GM12878 (cell line): Measurements from ENCODE around the gene MFSD12. TPM values are rescaled to one million over a fixed set of nuclear protein-coding genes. Genes with fewer than 3 reads are reported as not detected.

Source experiments
- ATAC-seq: fragments of 200-7000 bp; cut with Tn5 transposase; 3 replicates; pipeline ENCODE4 v1.9.1; 2020; ENCODE audit warnings: mild to moderate bottlenecking, moderate library complexity
- BruUV-seq: library from RNA; stranded (reverse); fragments of 400-500 nt; replicated peaks from 2 replicates; lab custom pipeline; 2021; lab: Mats Ljungman, UMichigan
- CTCF ChIA-PET: fragments of 300-600 bp; sonication (Branson Sonifier 250); formaldehyde crosslinking; extraction: SDS; loops from one replicate; lab custom pipeline; 2021; ENCODE audit warnings: inconsistent platforms; lab: Yijun Ruan, JAX
- POLR2A ChIA-PET: fragments of 350-600 bp; formaldehyde crosslinking; extraction: SDS; loops from one replicate; lab custom pipeline; 2021; ENCODE audit warnings: inconsistent platforms; lab: Charles Lee
- RAD21 ChIA-PET: fragments of 300-600 bp; sonication (Branson Sonifier 250); formaldehyde crosslinking; loops from one replicate; lab custom pipeline; 2023; ENCODE audit warnings: antibody characterized with exemption; ENCODE audit not compliant: unreplicated experiment; lab: Charles Lee
- SMC1A ChIA-PET: fragments of 300-600 bp; sonication (Branson Sonifier 250); formaldehyde crosslinking; loops from one replicate; lab custom pipeline; 2023; ENCODE audit not compliant: unreplicated experiment, uncharacterized antibody; lab: Charles Lee
- DNase-seq: peaks from one replicate; pipeline ENCODE4 v3.0.0-alpha.2; 2011; ENCODE audit warnings: low read depth, low spot score
- FAIRE-seq: peaks from 3 replicates; lab custom pipeline; 2011; peaks lifted over from hg19 to GRCh38; lab: Jason Lieb, UNC
- H2AFZ ChIP-seq: 2 replicates; pipeline ENCODE4 v1.6.0; 2011; ENCODE audit warnings: low read depth, low read length, control low read depth; ENCODE audit not compliant: control insufficient read depth
- H3K27ac ChIP-seq: 2 replicates; pipeline ENCODE4 v1.5.1; 2011; ENCODE audit warnings: control low read depth; ENCODE audit not compliant: control insufficient read depth, insufficient read depth
- H3K27me3 ChIP-seq, 2 experiments: replicated peaks in 1 of 2; 2 replicates each; pipeline versions ENCODE4 v1.6.0 to v1.6.1; 2011; ENCODE audit warnings: low read length in 1 of 2; ENCODE audit not compliant: control insufficient read depth in 2 of 2, insufficient read depth in 2 of 2
- H3K36me3 ChIP-seq, 2 experiments: 2 replicates each; pipeline ENCODE4 v1.5.1; 2011; ENCODE audit warnings: low read length in 1 of 2; ENCODE audit not compliant: control insufficient read depth in 2 of 2, insufficient read depth in 2 of 2
- H3K4me1 ChIP-seq: 2 replicates; pipeline ENCODE4 v1.6.1; 2011; ENCODE audit warnings: mild to moderate bottlenecking, low read length, moderate library complexity, mixed read lengths; ENCODE audit not compliant: control insufficient read depth, insufficient read depth
- H3K4me2 ChIP-seq: 2 replicates; pipeline ENCODE4 v1.6.0; 2011; ENCODE audit warnings: control low read depth; ENCODE audit not compliant: control insufficient read depth, insufficient read depth
- H3K4me3 ChIP-seq: fragments of 200-600 bp; sonication (generic); 2 replicates; pipeline ENCODE4 v1.5.1; 2016
- H3K79me2 ChIP-seq: 2 replicates; pipeline ENCODE4 v1.6.0; 2011; ENCODE audit warnings: low read length; ENCODE audit not compliant: control insufficient read depth, insufficient read depth
- H3K9ac ChIP-seq: 2 replicates; pipeline ENCODE4 v1.8.0; 2011; ENCODE audit warnings: low read length, control low read depth, mixed read lengths; ENCODE audit not compliant: control insufficient read depth, insufficient read depth
- H3K9me3 ChIP-seq: replicated peaks from 3 replicates; pipeline ENCODE4 v1.5.1; 2011; ENCODE audit warnings: mild to moderate bottlenecking, low read length; ENCODE audit not compliant: control insufficient read depth, insufficient read depth
- H4K20me1 ChIP-seq: 2 replicates; pipeline ENCODE4 v1.6.0; 2011; ENCODE audit not compliant: control insufficient read depth, insufficient read depth
- BMI1 ChIP-seq: fragments of 450-650 bp; IDR thresholded peaks from 2 replicates; pipeline ENCODE4 v1.6.1; 2016; ENCODE audit warnings: mild to moderate bottlenecking, moderate library complexity, borderline replicate concordance
- CHD1 ChIP-seq: IDR thresholded peaks from 2 replicates; pipeline ENCODE4 v1.6.1; 2012; ENCODE audit warnings: low read depth, low read length, improper control_type of control experiment
- CHD2 ChIP-seq: IDR thresholded peaks from 2 replicates; pipeline ENCODE4 v1.6.1; 2011; ENCODE audit warnings: low read depth, low read length, improper control_type of control experiment, borderline replicate concordance
- FOXK2 ChIP-seq: fragments of 450-650 bp; IDR thresholded peaks from 2 replicates; pipeline ENCODE4 v1.6.1; 2017; ENCODE audit warnings: mild to moderate bottlenecking, moderate library complexity
- GABPA ChIP-seq: IDR thresholded peaks from 2 replicates; pipeline ENCODE4 v1.6.1; 2014; ENCODE audit warnings: antibody characterized with exemption, low read depth, mild to moderate bottlenecking, inconsistent platforms
- IKZF1 ChIP-seq: fragments of 450-650 bp; conservative IDR thresholded peaks from 2 replicates; pipeline ENCODE4 v1.6.1; 2017; ENCODE audit warnings: antibody characterized with exemption, mild to moderate bottlenecking
- IKZF2 ChIP-seq, 2 experiments: fragments of 450-650 bp; IDR thresholded peaks; 2 replicates each; pipeline ENCODE4 v1.6.1; 2017; ENCODE audit warnings: mild to moderate bottlenecking in 2 of 2, moderate library complexity in 2 of 2
- MYC ChIP-seq: IDR thresholded peaks from 2 replicates; pipeline ENCODE4 v1.6.1; 2011; ENCODE audit warnings: mild to moderate bottlenecking, low read length, moderate library complexity, inconsistent platforms; ENCODE audit not compliant: insufficient read depth, insufficient replicate concordance, insufficient read length, severe bottlenecking
- NFXL1 ChIP-seq: fragments of 450-650 bp; IDR thresholded peaks from 2 replicates; pipeline ENCODE4 v1.6.1; 2017; ENCODE audit warnings: antibody characterized with exemption, mild to moderate bottlenecking, borderline replicate concordance
- POLR2A ChIP-seq: IDR thresholded peaks from 2 replicates; pipeline ENCODE4 v1.6.1; 2011; ENCODE audit warnings: low read depth, mild to moderate bottlenecking, low read length
- POU2F2 ChIP-seq: IDR thresholded peaks from 3 replicates; pipeline ENCODE4 v1.6.1; 2011; ENCODE audit warnings: low read depth, mild to moderate bottlenecking, low read length, borderline replicate concordance
- SMAD1 ChIP-seq: fragments of 450-650 bp; IDR thresholded peaks from 2 replicates; pipeline ENCODE4 v1.6.1; 2018; ENCODE audit warnings: mild to moderate bottlenecking, low read depth; ENCODE audit not compliant: partially characterized antibody
- SPI1 ChIP-seq: IDR thresholded peaks from 2 replicates; pipeline ENCODE4 v1.6.1; 2011; ENCODE audit warnings: low read depth, mild to moderate bottlenecking, low read length, moderate library complexity, borderline replicate concordance; ENCODE audit not compliant: insufficient read depth
- SUZ12 ChIP-seq: fragments of 200-600 bp; sonication (generic); IDR thresholded peaks from one replicate; pipeline ENCODE4 v1.6.1; 2018; ENCODE audit warnings: antibody characterized with exemption, mild to moderate bottlenecking; ENCODE audit not compliant: unreplicated experiment
- TCF12 ChIP-seq: IDR thresholded peaks from 2 replicates; pipeline ENCODE4 v1.6.1; 2011; ENCODE audit warnings: low read depth, mild to moderate bottlenecking, low read length
- TCF3 ChIP-seq: IDR thresholded peaks from 2 replicates; pipeline ENCODE4 v1.6.1; 2012; ENCODE audit warnings: low read depth, mild to moderate bottlenecking, low read length, borderline replicate concordance; ENCODE audit not compliant: insufficient read depth
- YBX1 ChIP-seq: fragments of 450-650 bp; IDR thresholded peaks from 2 replicates; pipeline ENCODE4 v1.6.1; 2016; ENCODE audit warnings: antibody characterized with exemption
- ZNF274 ChIP-seq: IDR thresholded peaks from one replicate; pipeline ENCODE4 v1.8.0; 2011; ENCODE audit not compliant: insufficient read length, insufficient read depth
- WGBS: methylation state at CpG from one replicate; pipeline ENCODE4 v1.1.6; 2016; ENCODE audit warnings: low lambda C conversion rate; ENCODE audit not compliant: insufficient replicate concordance, insufficient coverage; ENCODE audit errors: missing lambda C conversion rate; 5-methylcytosine and 5-hydroxymethylcytosine counted together
- in situ Hi-C: fragments of 300-500 bp; cut with MboI; formaldehyde crosslinking; loops from 9 replicates; pipeline ENCODE4 v1.14.3; 2018; ENCODE audit warnings: mixed read lengths
- intact Hi-C: fragments of 100-400 bp; cut with micrococcal nuclease; formaldehyde crosslinking; loops from one replicate; pipeline ENCODE4 v1.14.2; 2022; ENCODE audit not compliant: unreplicated experiment
- polyA plus RNA-seq, 11 experiments: library from polyadenylated mRNA; depleted of rRNA in 4 of 11; unstranded in 6 of 11; stranded (reverse) in 5 of 11; fragments of >200 nt; fragmentation: Nextera tagmentation in 4 of 11; fragmentation: Illumina TruSeq in 1 of 11; extraction: Ambion mirVana in 4 of 11; extraction: Trizol in 1 of 11; gene quantifications; 1 replicate in 1 of 11; 2 replicates in 10 of 11; pipeline versions ENCODE4 v1.2.1 to v1.2.3, GENCODE V29; 2011 to 2016; ENCODE audit warnings: inconsistent platforms in 2 of 11, missing spikeins in 2 of 11, low read depth in 1 of 11
- total RNA-seq, 4 experiments: library from RNA; depleted of rRNA in 3 of 4; stranded (reverse); fragments of >200 nt in 3 of 4; fragmentation: Illumina TruSeq in 1 of 4; extraction: Trizol in 1 of 4; gene quantifications; 2 replicates each; pipeline versions ENCODE4 v1.2.1 to v1.2.3, GENCODE V29; 2013 to 2021
- TF ChIP-seq, protein P1 (sequence below): fragments of 450-650 bp; IDR thresholded peaks from 2 replicates; pipeline ENCODE4 v1.6.1; 2017; ENCODE audit warnings: borderline replicate concordance

MFSD12 gene
- total and polyA plus RNA-seq, 10 of the 15 experiments (the other 5 are each of a cell fraction or from before 2014, with no cell fraction given): 0.58 to 65.9 (median 16.8) TPM

DNA sequence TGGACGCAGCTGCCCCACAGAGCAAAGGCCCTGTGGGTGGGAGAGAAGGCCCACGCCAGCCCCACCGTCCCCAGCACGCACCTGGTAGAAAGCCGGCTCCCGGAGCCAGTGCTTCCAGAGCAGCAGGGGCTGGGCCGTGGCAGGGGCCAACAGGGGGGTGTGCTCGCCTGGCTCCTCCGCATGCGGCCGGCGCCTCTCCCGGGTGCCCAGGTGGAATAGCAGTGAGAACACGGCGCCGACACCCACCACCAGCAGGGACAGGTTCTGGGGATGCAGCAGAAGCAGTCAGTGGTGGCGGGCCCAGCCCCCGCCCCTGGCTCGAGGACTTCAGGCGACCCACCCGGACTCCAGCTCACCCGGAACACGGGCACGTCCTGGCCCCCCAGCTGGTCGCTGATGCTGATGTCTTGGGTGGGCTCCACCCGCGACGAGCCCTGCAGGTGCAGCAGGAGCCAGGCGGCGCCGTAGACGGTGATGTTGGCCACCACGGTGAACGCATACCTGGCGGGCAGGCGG, 9.6 kb downstream of the MFSD12 start:
- H3K4me2 ChIP-seq: no peak overlapping the region
- TF ChIP-seq POLR2A: no peak
- TF ChIP-seq FOXK2: no peak
- TF ChIP-seq ZNF274: no peak
- no peak for TF ChIP-seq POU2F2
- TF ChIP-seq BMI1: no peak
- no peak for TF ChIP-seq SUZ12
- TF ChIP-seq CHD1: no peak
- TF ChIP-seq CHD2: no peak
- TF ChIP-seq SMAD1: no peak
- TF ChIP-seq NFXL1: no peak
- no peak for TF ChIP-seq IKZF2 (IDR thresholded peaks at IDR 0.05)
- TF ChIP-seq TCF3: no peak
- TF ChIP-seq YBX1: no peak
- no peak for TF ChIP-seq TCF12
- no peak for TF ChIP-seq IKZF1
- no peak for TF ChIP-seq MYC
- TF ChIP-seq GABPA: no peak
- TF ChIP-seq, protein P1, sequence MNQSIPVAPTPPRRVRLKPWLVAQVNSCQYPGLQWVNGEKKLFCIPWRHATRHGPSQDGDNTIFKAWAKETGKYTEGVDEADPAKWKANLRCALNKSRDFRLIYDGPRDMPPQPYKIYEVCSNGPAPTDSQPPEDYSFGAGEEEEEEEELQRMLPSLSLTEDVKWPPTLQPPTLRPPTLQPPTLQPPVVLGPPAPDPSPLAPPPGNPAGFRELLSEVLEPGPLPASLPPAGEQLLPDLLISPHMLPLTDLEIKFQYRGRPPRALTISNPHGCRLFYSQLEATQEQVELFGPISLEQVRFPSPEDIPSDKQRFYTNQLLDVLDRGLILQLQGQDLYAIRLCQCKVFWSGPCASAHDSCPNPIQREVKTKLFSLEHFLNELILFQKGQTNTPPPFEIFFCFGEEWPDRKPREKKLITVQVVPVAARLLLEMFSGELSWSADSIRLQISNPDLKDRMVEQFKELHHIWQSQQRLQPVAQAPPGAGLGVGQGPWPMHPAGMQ: no peak
- no peak for TF ChIP-seq SPI1
- in situ Hi-C loops (no loop called here), intact Hi-C loops (loop anchor here (5.0 kb wide), 1 partner anchor 159 kb away; the partner anchor contains the start of gene TJP3)
- no peak overlapping the region for H3K4me3 ChIP-seq
- no TSS peak for BruUV-seq
- DNase-seq: no peak
- no peak for ATAC-seq
- no peaks in the 10 kb centered on the region for H3K9me3 ChIP-seq
- H3K4me1 ChIP-seq: peaks cover 5% of the 10 kb centered on the region
- H3K79me2 ChIP-seq: peaks cover 4% of the 10 kb centered on the region
- ChIA-PET SMC1A (no interaction called here), POLR2A (no interaction called here), RAD21 (no interaction called here), CTCF (interaction anchor here (1.3 to 1.6 kb wide), 2 partner anchors 9 to 69 kb away, joined by 3 to 4 read pairs; partner anchors contain the start of gene TEKTIP1)
- H3K27ac ChIP-seq: no peak overlapping the region
- 96% methylated on average over 36 of the region's 36 CpGs for WGBS
- H3K9ac ChIP-seq: no peak overlapping the region
- no peaks in the 10 kb centered on the region for H4K20me1 ChIP-seq
- H3K27me3 ChIP-seq: no peaks in the 10 kb centered on the region
- peaks cover 2 to 9% of the 10 kb centered on the region in 2 experiments; a peak in 3 of 4 replicates for H3K36me3 ChIP-seq
- no peak overlapping the region for H2AFZ ChIP-seq
- no peak for FAIRE-seq
